ENCODE measurements around the gene RBM24. TPM values are rescaled to one million over a fixed set of nuclear protein-coding genes. Genes with fewer than 3 reads are reported as not detected.

The RBM24 gene
- total RNA-seq, 1 experiment from 2014 or later: not detected

DNA sequence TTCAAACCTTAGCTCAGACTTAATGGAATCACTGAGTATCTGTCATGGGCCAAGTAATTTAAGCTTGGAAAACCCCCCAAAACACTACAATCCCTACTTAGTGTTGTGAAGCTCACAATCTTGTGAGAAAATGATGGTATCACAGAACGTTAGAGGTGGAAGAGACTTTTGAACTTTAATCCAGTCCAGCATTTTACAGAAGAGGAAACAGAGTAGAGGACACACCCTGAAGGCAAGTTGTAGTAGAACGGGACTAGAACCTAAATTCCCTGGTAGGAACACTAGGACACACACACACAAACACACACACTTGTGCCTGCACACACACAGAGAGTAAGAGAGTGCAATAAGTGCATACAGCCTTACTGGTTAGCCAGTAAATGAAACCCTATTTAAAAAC is 62.1 kb downstream of the RBM24 start:
- TF ChIP-seq, protein P1, sequence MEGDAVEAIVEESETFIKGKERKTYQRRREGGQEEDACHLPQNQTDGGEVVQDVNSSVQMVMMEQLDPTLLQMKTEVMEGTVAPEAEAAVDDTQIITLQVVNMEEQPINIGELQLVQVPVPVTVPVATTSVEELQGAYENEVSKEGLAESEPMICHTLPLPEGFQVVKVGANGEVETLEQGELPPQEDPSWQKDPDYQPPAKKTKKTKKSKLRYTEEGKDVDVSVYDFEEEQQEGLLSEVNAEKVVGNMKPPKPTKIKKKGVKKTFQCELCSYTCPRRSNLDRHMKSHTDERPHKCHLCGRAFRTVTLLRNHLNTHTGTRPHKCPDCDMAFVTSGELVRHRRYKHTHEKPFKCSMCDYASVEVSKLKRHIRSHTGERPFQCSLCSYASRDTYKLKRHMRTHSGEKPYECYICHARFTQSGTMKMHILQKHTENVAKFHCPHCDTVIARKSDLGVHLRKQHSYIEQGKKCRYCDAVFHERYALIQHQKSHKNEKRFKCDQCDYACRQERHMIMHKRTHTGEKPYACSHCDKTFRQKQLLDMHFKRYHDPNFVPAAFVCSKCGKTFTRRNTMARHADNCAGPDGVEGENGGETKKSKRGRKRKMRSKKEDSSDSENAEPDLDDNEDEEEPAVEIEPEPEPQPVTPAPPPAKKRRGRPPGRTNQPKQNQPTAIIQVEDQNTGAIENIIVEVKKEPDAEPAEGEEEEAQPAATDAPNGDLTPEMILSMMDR (IDR thresholded peaks at IDR 0.05; ENCODE audit: insufficient read depth in 1 of 2, low read depth in 1 of 2, low read length in 1 of 2, severe bottlenecking in 1 of 2, unreplicated experiment in 1 of 2): no peak
- no peaks in the 10 kb centered on the region for H3K36me3 ChIP-seq (ENCODE audit: control insufficient read depth, insufficient read depth, low read length)
- no peak overlapping the region for H3K4me3 Mint-ChIP-seq (ENCODE audit: unreplicated experiment)
- no peak overlapping the region for H3K4me3 ChIP-seq (ENCODE audit: low read depth, low read length)
- intact Hi-C loops (cut with micrococcal nuclease; ENCODE audit: unreplicated experiment): no loop called here
- no peak overlapping the region for H3K27ac Mint-ChIP-seq (ENCODE audit: unreplicated experiment)
- H3K4me1 ChIP-seq: no peaks in the 10 kb centered on the region
- no peaks in the 10 kb centered on the region for H3K4me1 Mint-ChIP-seq (ENCODE audit: low read depth, unreplicated experiment)
- no peaks in the 10 kb centered on the region for H3K9me3 ChIP-seq
- no peaks in the 10 kb centered on the region for H3K27me3 ChIP-seq (replicated peaks; ENCODE audit: control insufficient read depth, insufficient read depth, low read length)
- BruUV-seq (replicated peaks): no TSS peak
- no peak for DNase-seq
- no peaks in the 10 kb centered on the region for H3K36me3 Mint-ChIP-seq (ENCODE audit: insufficient read depth, unreplicated experiment)
- ChIA-PET POLR2A (no interaction called here), CTCF (no interaction called here)
- H3K27me3 Mint-ChIP-seq (ENCODE audit: insufficient read depth, unreplicated experiment): no peaks in the 10 kb centered on the region
- H3K9me3 Mint-ChIP-seq (ENCODE audit: unreplicated experiment): peaks cover 19% of the 10 kb centered on the region

Other genes with a start within 250 kb of the RBM24 start
- gene STMND1, start 179.3 kb upstream of the RBM24 start, total RNA-seq (2022): not detected in 2 replicates
- gene CAP2, start 112.2 kb downstream of the RBM24 start, total RNA-seq (2022): 8.5 and 8.9 TPM in 2 replicates

Measured in Caco-2 (cell line).